Putamen (tissue), 1 donor: Measurements from ENCODE around the gene GXYLT2.
"Not testable (repeated sequence)": the region's sequence is repeated elsewhere in the genome, so short reads cannot be mapped to it uniquely, and the experiment has no call there.

Experiments used
- DNase-seq: peaks from one replicate; pipeline ENCODE4 v3.0.0-alpha.2; 2016; ENCODE audit warnings: low spot score

GXYLT2 gene

DNA sequence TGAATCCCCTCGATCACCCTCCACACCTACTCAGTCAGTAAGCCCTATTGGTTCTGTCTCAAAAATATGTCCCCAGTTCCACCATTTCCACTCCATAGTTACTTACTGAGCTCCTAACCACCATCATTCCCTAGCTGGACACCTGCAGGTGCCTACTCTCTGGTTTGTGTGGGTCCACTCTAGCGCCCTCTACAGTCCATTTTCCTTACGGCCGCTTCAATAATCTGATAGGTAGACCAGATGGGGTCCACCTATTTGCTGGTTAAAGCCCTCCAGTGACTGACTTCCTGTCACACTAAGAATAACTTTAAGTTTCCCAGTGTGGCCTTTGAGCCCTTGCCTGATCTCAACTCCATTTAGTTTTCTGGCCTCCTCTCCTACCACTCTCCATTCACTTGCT is 5.0 kb downstream of the GXYLT2 start:
- no peak for DNase-seq

- DNase-seq, result no peak
These were observed 7.2 kb downstream of the GXYLT2 start for GRCh38 chr3:72894976-72895552.

DNA sequence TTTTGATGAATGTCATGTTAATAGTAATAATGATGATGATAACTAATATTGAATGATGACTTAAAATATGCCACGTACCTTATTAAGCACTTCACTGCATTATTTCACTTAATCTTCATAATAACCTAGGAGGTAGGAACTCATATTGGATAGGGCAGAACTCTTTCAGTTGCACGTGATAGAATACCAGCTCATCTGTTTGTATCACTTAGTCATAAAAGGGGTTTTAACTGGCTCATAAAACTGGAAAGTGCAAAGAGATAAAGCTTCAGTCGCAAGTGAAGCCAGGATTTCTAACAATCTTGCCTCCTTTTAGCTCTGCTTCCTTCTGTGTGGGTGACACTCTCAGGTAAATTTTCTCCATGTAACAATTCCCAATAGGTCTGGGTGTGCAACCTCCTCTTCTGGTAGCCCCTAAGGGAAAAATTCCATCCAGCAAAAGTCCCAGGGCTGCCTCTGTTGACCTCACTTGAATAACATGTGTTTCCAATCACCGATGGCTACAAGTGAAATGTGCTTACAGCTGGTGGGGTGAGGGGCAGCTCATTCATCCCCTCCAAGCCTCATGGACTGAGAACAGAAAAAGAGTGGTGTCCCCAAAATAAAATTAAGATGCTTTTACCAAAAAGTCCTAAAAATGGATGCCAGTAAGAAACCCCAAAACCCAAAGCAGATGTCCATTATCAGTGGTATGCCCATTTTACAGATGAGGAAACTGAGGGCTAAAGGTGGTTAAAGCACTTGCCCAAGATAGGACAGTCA is 9.3 kb downstream of the GXYLT2 start:
- DNase-seq, result no peak

DNA sequence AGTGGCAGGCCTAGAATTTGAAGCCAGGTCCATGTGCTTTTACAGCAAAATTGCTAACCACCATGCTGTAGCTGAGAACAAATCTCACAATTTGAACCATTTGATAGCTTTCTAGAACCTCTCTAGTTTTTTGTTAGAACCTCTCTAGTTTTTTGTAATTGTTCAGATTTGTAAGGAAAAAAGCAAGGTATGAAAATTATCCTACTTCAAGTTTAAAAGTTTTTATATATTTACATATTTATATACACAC is 9.8 kb downstream of the GXYLT2 start:
- DNase-seq, result no peak

DNA sequence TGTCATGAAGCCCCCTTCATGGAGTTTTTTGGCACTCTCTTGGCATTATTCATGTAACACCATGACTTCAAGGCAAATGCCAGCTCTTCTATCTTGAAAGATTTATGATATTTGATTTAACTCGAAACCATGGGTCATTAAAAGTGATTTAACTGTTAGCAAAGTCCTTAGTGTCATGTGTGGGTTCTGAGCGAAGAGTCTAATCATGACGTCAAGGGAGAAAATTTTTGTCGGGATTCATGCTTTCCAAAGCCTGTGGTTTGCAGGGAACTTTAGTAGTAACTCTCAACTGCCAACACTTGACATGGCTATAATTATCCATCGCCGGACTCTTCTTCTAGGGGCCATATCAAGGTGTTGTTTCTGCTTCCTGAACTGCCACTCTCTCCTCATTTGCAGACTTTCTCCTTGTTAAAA is 11.5 kb downstream of the GXYLT2 start:
- no peak for DNase-seq

GRCh38 chr3:72900048-72900447 is 12.2 kb downstream of the GXYLT2 start:
- DNase-seq, result no peak

DNA sequence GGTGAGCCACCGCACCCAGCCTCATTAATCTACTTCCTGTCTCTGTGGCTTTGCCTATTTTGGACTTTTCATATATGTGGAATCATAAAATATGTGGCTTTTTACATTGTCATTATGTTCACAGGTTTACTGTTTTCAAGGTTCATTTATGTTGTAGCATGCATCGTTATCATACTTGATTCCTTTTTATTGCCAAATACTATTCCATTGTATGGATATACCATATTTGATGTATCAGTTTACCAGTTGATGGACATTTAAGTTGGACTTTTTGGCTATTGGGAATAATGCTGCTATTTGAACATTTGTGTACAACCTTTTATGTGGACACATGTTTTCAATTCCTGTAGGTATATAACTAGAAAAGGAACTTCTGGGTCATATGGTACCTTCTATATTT is 14.0 kb downstream of the GXYLT2 start:
- DNase-seq, result no peak

- DNase-seq, result no peak
These were observed 15.2 kb downstream of the GXYLT2 start for GRCh38 chr3:72903004-72903403.

DNA sequence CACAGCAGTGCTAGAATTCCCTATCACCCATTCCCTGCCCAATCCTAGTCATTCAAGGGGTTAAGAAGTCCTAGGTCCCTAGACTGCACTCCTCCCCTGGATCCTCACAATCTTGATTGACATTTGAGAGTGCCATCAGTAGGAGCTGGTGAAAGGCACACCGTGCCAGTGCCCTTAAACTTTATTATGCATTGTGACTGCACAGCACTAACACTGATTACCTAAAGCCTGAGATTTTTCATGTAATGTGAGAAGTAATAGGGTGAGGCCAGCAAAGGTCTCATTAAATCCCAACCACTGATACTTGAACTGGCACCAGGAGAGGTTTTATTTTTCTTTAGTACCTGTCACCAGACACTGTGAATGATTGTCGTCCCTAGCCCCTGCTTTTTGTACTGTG is 16.3 kb downstream of the GXYLT2 start:
- DNase-seq, result no peak

DNA sequence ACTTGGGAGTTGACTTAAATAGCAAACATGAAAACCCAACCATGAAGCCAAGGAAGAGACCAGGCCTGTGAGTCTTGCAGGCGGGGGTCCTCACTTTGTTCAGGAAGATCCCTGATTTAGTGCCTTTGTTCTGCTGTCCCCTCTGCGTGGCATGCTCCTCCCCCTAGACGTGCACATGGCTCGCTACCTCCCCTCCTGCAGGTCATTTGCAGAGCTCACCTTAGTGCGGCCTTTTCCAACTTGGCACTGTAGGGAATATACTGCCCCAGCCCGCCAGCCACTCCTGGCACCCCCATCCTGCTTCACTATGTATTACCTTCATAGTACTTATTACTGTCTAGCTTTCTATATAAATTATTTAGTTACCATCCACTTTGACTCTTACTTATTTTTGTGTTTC is 18.3 kb downstream of the GXYLT2 start:
- DNase-seq, result no peak

- DNase-seq, result peak; percentile 24
These were observed 19.4 kb downstream of the GXYLT2 start for GRCh38 chr3:72907131-72907711.

DNA sequence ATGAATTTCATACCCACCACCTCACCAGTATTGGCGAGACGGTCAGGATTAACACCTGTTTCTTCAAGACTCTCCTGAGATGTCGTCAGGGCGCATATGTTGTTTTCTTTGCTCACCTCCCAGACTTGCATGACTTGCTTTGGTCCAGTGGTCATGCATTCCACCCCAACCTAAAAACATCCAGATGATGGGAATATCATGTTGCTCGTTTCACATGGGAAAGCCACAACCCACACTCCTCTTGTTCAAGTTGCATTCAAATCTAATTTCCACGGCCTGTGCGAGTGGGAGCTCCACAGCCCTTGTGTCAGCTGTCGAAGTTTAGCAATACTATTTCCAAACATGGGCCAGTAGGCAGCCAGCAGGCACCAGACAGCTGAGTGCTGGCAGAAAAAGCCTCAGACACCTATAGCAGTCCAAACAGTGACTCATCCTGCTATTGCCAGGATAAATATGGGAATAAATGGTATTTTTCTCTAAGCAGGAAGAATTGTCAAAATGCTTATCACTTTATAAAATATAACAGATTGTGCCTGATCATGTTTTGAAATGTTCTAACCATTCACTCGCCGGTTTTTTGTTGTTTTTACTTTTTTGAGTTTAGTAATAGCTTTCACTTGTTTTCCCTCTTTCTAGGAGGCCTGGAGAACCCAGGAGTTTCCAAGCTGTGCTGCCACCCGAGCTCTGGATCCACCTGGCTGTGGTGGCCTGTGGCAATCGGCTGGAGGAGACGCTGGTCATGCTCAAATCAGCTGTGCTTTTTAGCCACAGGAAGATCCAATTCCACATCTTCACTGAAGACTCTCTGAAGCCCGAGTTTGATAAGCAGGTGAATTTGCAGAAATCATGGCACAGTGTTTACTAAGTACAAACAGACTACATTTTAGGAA is 20.1 kb downstream of the GXYLT2 start:
- DNase-seq, result no peak

GRCh38 chr3:72909591-72909990 is 21.7 kb downstream of the GXYLT2 start:
- no peak for DNase-seq

GRCh38 chr3:72912532-72912931 is 24.7 kb downstream of the GXYLT2 start:
- no peak for DNase-seq

DNA sequence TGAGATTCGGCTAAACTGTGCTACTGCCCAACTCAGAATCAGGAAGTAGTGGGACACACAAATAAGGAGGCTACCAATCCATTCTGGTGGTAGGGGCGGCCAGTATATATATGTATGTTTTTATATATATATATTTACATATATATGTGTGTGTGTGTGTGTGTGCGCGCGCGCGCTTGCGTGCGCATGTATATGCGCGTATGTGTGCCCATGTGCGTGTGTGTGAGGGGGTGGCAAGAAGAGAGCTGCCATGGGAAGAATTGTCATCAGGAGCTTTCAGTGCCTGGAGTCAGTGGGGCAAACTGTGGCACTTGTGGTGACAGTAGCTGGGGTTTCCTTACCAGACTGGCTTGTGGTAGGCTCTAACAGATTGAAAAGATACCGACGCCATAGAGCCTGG is 26.5 kb downstream of the GXYLT2 start:
- no peak for DNase-seq

GRCh38 chr3:72916250-72916649 is 28.4 kb downstream of the GXYLT2 start:
- DNase-seq, result no peak

DNA sequence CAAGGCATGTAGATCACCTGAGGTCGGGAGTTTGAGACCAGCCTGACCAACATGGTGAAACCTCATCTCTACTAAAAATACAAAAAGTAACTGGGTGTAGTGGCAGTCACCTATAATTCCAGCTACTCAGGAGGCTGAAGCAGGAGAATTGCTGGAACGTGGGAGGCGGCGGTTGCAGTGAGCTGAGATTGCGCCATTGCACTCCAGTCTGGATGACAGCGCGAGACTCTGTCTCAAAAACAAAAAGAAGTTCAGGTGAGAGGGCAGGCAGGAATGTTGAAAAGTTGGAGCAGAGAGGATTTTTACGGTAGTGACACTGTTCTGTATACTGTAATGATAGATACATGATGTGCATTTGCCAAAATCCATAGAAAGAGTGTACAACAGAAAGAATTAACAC is 31.7 kb downstream of the GXYLT2 start:
- no peak for DNase-seq

GRCh38 chr3:72924055-72924454 is 36.2 kb downstream of the GXYLT2 start:
- no peak for DNase-seq

- DNase-seq, result not testable (repeated sequence)
These were observed 41.2 kb downstream of the GXYLT2 start for GRCh38 chr3:72928781-72929735.

DNA sequence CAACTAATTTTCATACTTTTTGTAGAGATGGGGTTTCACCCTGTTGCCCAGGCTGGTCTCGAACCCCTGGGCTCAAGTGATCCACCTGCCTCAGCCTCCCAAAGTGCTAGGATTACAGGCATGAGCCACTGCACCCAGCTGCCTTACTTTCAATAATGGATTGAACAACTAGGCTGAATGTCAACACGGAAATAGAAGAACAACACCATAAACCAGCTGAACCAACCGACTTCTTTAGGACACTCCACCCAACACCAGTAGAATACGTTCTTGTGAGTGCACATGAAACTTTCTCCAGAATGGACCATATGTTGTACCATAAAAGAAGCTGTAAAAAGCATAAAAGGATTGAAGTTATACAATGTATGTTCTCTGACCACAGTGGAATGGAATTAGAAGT is 42.9 kb downstream of the GXYLT2 start:
- no peak for DNase-seq

DNA sequence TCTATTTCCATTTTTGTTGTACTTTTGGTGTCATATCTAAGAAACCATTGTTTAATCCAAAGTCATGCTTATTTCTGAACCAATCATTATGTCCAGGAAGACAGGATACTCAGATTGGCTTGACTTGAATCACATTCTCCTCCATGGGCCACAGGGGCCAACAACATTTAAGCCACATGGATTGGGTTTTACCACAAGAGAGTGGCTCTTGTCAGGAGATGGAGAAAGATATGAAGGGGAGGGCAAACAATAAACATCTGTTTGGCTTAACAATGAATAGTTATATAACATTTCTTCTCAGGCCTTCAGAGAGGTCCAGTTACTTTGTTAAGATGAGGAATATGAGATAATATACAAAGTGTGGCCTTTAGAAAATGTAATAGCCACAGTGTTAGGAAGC is 44.6 kb downstream of the GXYLT2 start:
- DNase-seq, result no peak
